Measurements from ENCODE around the gene AP3B1. TPM values are rescaled to one million over a fixed set of nuclear protein-coding genes. Genes with fewer than 3 reads are reported as not detected.

AP3B1 gene
- total RNA-seq, 1 donor from 2014 or later, result 14.3 TPM

DNA sequence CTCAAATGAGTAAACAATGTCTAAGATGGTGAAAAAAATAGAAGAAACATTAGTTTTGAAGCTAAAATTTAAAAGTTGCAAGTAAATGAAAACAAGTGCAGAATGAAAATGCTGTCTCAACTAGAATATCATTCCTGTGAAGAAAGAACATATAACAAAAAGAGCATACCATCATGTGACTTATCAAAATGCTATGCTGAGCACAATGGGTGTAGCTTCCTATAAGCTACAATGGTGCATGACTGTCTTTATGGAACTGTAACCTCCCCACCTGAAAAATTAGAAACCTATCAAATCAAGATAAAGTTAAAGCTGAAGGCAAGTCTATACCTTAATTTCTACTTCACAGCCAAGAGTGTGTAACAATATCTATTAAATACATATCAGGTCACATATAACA is 192.0 kb downstream of the AP3B1 start:
- Mint-ChIP-seq H3K4me3 (ENCODE audit: unreplicated experiment) (no peak overlapping the region), H3K27me3 (ENCODE audit: unreplicated experiment) (peaks cover 1% of the 10 kb centered on the region), H3K36me3 (ENCODE audit: unreplicated experiment) (no peaks in the 10 kb centered on the region), H3K27ac (ENCODE audit: unreplicated experiment) (no peak overlapping the region), H3K4me1 (ENCODE audit: low read depth, unreplicated experiment) (peaks cover 8% of the 10 kb centered on the region), H3K9me3 (ENCODE audit: unreplicated experiment) (no peaks in the 10 kb centered on the region)
- TF ChIP-seq, protein P1, sequence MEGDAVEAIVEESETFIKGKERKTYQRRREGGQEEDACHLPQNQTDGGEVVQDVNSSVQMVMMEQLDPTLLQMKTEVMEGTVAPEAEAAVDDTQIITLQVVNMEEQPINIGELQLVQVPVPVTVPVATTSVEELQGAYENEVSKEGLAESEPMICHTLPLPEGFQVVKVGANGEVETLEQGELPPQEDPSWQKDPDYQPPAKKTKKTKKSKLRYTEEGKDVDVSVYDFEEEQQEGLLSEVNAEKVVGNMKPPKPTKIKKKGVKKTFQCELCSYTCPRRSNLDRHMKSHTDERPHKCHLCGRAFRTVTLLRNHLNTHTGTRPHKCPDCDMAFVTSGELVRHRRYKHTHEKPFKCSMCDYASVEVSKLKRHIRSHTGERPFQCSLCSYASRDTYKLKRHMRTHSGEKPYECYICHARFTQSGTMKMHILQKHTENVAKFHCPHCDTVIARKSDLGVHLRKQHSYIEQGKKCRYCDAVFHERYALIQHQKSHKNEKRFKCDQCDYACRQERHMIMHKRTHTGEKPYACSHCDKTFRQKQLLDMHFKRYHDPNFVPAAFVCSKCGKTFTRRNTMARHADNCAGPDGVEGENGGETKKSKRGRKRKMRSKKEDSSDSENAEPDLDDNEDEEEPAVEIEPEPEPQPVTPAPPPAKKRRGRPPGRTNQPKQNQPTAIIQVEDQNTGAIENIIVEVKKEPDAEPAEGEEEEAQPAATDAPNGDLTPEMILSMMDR (IDR thresholded peaks at IDR 0.05; ENCODE audit: partially characterized antibody, unreplicated experiment), result no peak
- DNase-seq, result no peak

DNA sequence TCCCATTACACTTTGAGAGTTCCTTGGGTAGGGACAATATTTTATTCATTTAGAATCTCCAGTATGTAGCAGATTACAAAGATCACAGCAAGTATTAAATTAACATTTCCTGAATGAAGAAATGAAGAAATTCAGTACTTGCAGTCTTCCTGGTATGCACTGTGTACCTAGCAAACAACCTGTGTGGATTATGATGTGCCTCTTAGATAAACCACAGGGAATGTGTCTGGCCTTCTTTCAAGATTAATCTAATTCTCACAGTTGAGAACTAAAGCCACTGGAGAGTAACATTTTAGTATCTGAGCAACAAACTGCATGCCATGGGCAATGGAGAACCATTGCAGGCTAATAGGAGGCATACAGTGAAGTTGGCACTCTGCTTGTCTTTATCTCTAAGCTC is 199.4 kb downstream of the AP3B1 start:
- TF ChIP-seq, protein P1 (IDR thresholded peaks at IDR 0.05; ENCODE audit: partially characterized antibody, unreplicated experiment), result no peak
- peaks cover 8% of the 10 kb centered on the region for H3K36me3 Mint-ChIP-seq (ENCODE audit: unreplicated experiment)
- H3K4me1 Mint-ChIP-seq (ENCODE audit: low read depth, unreplicated experiment), result no peaks in the 10 kb centered on the region
- no peak for DNase-seq
- no peak overlapping the region for H3K27ac Mint-ChIP-seq (ENCODE audit: unreplicated experiment)
- no peaks in the 10 kb centered on the region for H3K27me3 Mint-ChIP-seq (ENCODE audit: unreplicated experiment)
- H3K4me3 Mint-ChIP-seq (ENCODE audit: unreplicated experiment), result no peak overlapping the region
- H3K9me3 Mint-ChIP-seq (ENCODE audit: unreplicated experiment), result peaks cover 3% of the 10 kb centered on the region

DNA sequence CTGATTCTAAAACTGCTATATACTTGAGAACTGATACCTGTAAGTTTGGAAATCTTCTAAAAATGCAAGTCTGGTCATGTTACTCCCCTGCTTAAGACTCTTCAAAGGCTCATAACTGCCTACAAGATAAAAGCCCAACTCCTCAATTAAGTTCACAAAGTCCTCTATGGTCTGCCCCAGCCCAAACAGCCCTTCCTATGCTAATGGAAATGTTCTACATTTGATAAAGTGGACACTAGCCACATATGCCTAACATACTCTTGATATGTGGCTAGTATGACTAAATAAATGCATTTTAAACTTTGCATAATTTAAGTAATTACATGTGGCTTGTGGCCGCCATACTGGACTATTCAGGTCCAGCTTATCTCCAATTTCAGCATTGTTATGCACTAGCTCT is 204.5 kb downstream of the AP3B1 start:
- Mint-ChIP-seq H3K27ac (ENCODE audit: unreplicated experiment) (no peak overlapping the region), H3K9me3 (ENCODE audit: unreplicated experiment) (no peaks in the 10 kb centered on the region), H3K4me1 (ENCODE audit: low read depth, unreplicated experiment) (no peaks in the 10 kb centered on the region)

DNA sequence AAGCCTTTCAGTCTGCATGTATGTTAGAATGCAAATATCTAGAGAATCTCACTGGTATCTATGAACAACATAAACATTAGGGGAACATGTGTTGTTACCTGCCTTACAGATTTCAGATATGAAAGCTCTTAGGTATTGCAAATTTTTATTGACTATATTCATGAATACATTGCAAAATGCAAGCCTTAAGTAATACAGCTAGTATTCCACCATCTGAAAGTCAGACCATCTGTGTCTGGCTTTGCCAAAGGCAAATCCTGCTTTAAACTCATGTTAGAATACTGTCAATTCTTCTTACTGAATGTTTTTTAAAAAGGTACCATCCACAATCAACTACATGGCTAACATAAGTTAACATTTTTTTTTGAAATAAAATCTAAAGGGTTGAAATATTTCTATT is 215.6 kb downstream of the AP3B1 start:
- no peak for DNase-seq
- no peaks in the 10 kb centered on the region for H3K9me3 Mint-ChIP-seq (ENCODE audit: unreplicated experiment)
- no peak overlapping the region for H3K27ac Mint-ChIP-seq (ENCODE audit: unreplicated experiment)
- TF ChIP-seq, protein P1 (IDR thresholded peaks at IDR 0.05; ENCODE audit: partially characterized antibody, unreplicated experiment), result no peak
- H3K27me3 Mint-ChIP-seq (ENCODE audit: unreplicated experiment), result peaks cover 3% of the 10 kb centered on the region
- no peak overlapping the region for H3K4me3 Mint-ChIP-seq (ENCODE audit: unreplicated experiment)
- H3K4me1 Mint-ChIP-seq (ENCODE audit: low read depth, unreplicated experiment), result no peaks in the 10 kb centered on the region
- H3K36me3 Mint-ChIP-seq (ENCODE audit: unreplicated experiment), result no peaks in the 10 kb centered on the region

More for the DNA sequence above, 204.5 kb downstream of the AP3B1 start:
- TF ChIP-seq, protein P1 (IDR thresholded peaks at IDR 0.05; ENCODE audit: partially characterized antibody, unreplicated experiment), result no peak
- no peaks in the 10 kb centered on the region for H3K27me3 Mint-ChIP-seq (ENCODE audit: unreplicated experiment)
- DNase-seq, result no peak
- no peak overlapping the region for H3K4me3 Mint-ChIP-seq (ENCODE audit: unreplicated experiment)
- H3K36me3 Mint-ChIP-seq (ENCODE audit: unreplicated experiment), result no peaks in the 10 kb centered on the region

DNA sequence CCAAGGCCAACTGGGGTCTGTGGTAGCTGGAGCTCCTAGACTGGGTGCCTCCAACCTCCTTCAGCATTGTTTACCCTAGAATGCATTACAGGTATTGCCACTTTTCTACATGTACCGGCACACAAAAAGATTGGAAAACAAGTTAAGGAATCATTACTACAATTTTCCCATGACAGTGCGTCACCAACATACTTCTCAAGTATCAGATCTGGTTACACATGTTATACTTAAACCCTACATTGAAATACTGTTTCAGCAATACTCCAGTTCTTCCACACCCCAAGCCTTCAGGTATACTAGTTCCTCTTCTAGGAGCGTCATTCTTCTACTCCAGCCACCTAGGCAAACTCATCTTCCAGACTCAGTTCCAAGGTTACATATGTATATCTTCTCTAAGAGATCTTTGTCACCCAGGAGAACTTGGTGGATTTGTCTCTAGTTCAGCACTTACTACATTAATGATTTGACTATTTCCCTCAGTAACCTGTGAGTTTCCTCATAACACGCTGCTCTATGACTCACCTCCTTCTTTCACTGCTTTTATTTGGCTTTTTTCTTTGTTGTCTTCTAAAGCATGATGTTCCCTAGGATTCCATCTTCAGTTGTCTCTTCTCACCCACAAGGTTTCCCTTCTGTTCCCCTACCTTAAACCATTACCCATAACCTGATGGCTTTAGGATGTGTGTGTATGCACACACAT is 217.0 kb downstream of the AP3B1 start:
- TF ChIP-seq, protein P1 (IDR thresholded peaks at IDR 0.05; ENCODE audit: partially characterized antibody, unreplicated experiment), result no peak
- H3K4me1 Mint-ChIP-seq (ENCODE audit: low read depth, unreplicated experiment), result no peaks in the 10 kb centered on the region
- no peaks in the 10 kb centered on the region for H3K9me3 Mint-ChIP-seq (ENCODE audit: unreplicated experiment)
- no peak for DNase-seq
- no peak overlapping the region for H3K27ac Mint-ChIP-seq (ENCODE audit: unreplicated experiment)
- H3K4me3 Mint-ChIP-seq (ENCODE audit: unreplicated experiment), result no peak overlapping the region
- no peaks in the 10 kb centered on the region for H3K36me3 Mint-ChIP-seq (ENCODE audit: unreplicated experiment)
- peaks cover 3% of the 10 kb centered on the region for H3K27me3 Mint-ChIP-seq (ENCODE audit: unreplicated experiment)

All from glutamatergic neuron (in vitro differentiated cells).